GM18858 (cell line): ENCODE data around the gene MYO16.
A peak's percentile ranks its signal among the peaks of the same experiment; 100 is the strongest.

ENCODE experiments used
- ATAC-seq: cut with Tn5 transposase; IDR thresholded peaks from one replicate; pipeline ENCODE4 v1.9.1; 2021; ENCODE audit not compliant: unreplicated experiment

The MYO16 gene

DNA sequence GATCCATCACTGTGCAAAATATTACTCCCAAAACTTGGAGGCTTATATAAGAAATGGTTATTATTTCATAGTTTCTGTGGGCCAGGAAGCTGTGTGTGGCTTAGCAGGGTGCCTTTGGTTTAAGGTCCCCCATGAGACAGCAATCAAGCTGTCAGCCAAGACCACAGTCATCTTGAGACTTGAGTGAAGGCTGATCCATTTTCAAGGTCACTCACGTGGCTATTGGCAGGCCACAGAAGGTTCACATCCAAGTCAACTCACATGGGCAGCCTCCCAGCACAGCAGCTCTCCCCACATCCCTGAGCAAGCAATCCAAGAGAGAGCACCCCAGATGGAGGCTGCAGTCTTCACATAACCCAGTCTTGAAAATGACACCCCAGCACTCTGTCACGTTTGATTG lies 537.4 kb downstream of the MYO16 start:
- ATAC-seq = peak; percentile 22

DNA sequence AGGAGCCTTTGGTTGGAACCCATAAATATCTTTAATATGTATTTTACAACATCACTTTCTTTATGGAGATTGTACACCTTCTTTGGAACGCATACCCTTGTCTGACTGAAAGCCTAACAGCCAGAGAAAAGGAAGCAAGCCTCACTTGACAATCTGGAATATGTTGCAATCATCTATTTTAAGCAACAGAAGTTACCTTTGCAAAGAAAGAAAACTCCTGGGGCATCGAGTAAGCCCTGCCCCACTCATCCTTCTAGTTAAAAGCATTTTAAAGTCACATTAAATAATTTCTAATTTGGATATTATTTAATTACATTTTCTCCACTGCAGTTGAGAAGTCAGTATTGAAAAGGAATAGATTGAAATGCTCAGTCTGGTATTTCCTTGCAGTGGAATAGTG lies 542.7 kb downstream of the MYO16 start:
- no peak for ATAC-seq

DNA sequence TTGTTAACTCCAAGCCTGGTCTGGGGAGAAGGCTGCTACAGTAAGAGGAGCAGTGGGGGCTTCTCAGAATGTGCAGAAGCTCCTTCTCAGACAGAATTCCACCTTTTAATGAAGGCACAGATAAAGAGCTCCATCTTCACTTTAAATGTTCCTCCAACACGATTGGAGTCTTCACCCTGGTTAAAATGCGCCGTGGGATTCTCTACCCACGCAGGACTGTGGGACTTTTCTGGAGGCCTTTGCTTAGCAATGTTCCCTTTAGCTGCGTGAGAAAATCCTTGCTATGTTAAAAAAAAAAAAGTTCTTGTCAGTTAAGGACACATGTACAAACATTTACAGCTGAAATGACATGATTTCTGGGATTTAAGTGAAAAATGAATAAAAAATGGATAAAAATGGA lies 546.3 kb downstream of the MYO16 start:
- ATAC-seq = no peak

DNA sequence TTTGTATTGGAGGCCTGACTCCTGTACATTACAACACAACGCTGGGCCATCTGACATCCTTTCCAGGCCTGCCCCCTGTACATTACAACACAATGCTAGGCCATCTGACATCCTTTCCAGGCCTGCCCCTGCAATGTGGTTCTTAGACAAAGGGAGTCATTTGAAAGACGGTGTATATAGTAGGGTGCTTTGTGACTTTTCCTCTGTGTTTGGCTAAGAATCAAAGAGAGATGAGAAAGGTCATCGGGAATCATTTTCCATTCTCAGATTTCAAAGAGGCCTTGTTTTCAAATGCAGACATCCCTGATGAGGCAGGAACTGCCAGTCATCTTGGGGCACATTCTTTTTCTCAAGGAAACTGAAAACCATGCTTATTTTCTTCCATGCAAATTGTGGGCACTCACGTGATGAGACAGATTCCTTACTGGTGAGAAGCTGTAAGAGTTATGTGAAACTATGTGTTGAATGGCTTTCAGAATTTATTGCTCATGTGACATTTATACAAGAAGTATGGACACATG lies 551.6 kb downstream of the MYO16 start:
- ATAC-seq = no peak

DNA sequence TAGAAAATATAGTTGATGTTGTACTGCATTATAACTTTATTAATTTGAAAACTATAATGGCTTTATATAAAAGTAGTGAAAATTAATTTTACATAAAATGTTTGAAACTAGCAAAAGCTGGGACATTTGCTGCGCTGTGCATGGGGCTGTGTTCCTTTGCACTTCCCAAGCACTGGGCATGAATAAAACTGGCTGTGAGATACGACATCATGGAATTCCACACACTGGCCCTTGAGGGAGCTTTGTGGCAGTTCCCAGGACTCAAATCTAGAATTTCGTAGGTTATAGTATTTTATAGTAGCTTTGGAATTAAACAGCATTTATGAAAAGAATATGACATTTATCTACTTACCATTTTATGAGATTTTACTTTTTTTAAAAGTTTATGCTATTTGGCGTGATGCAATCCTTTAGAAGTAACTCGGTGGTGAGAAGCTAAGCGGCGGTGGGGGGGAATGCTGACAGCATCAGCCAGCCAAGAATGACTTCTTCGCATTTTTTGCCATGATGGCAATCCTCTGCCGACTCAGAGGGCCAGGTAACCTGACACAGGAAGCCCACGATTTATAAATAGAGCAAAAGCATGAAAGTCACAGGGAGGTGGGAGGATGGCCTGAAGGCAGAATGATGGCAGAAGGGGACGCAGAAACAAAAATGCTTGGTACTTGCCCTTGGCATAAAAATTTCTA lies 553.5 kb downstream of the MYO16 start:
- ATAC-seq = no peak

DNA sequence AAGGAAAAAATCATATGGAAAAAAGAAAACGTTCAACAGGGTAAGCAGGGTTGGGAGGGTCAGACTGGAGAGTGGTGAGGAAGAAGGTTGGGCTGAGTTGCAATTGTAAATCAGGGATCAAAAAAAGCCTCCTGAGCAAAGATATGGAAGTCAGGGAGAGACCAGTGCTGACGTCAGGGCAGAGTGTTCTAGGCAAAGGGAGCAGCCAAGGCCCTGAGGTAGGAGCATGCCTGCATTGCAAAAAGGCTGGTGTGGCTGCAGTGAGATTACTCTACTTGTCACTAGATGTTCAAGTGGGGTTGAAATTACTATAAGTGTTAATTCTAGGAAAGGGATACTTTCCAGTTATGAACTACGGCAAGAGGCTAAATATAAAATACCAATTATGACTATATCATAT lies 562.0 kb downstream of the MYO16 start:
- ATAC-seq = no peak

DNA sequence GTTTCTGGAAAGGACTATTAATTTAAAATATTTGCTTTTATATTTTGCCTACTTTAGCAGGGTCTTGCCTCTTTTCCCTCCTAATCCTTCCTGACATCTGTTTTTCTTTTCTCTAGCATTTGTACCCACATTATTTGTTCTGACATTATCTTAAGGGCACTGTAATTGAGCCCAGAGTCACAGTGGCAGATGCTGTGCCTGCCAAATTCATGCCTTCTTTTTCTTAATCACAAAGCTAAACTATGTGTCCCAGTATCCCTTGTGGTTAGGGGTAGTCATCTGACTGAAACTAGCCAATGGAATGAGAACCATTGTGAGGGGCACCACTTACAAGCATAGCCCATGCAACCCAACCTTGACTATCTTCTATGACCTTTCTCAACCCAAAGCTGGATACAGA lies 562.9 kb downstream of the MYO16 start:
- ATAC-seq = no peak

DNA sequence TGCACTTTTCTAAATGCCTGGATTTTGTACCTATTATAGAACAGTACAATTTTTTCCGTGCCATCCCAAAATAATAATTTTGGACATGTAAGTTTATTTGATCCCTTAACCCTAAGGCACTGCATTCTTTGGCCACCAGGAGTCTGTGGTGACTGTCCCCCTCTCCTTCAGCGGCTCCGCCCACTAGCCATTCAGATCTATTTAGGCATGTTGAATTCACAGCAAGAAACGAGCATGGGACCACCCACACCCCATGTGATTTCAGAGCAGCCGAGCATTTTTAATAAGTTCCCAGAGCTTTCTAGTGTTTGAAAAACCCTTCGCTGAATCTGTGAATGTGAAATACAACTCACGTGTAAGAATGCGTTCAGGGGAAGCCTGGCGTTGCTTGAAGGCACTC lies 567.5 kb downstream of the MYO16 start:
- ATAC-seq = no peak

DNA sequence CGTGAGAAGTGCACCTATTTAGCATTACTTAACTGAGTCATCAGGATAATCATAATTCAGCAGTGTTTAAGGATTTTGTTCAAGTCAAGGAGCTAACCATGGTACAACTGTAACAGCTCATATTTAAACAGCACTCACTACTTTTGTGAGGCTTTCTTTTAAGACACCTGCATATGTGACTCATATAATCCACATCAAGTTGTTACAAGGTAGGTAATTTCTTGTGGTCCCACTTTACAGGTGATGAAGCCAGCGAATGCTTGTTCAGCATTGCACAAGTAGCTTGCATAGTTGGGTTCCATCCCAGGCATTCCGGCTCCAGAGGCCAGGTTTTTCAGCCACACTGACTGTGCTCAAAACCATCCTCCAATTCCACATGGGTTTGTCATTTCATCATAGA lies 569.2 kb downstream of the MYO16 start:
- no peak for ATAC-seq

DNA sequence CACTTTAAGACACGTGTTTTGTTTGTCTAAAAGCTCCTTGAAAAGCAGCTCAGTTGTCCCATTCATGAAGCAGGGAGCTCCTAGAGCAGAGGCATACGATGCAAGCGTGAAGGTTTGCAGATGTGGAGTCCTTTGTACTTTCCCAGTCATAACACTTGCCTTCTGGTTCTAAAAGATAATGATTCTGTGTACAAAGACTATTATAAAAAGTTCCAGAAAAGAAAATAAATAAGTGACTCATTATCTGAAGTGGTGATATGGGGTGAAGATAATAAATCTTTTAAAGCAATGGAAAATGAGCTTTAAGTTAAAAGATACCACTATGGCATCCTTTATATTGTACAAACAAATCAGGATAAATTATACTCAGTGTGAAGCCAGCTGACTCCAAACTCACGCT lies 569.9 kb downstream of the MYO16 start:
- no peak for ATAC-seq

DNA sequence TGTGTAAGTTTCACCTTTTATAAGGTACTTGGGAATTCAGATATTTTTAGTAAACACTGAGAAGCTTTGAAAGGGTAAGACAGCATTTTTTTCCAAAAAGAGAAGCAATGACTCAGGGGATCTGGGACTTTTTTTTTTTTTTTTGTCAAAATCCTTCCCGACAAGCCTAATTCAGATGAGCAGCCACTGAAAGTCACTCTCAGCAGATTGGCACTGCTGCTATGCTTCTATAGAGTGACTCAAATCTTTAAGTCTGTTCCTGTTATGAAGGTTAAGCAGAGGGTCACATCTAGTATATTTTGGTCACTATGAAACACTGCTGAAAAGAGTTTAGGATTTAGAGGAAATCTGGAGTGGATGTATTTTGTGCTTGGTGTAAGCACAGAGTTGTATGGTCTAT lies 571.1 kb downstream of the MYO16 start:
- ATAC-seq = no peak

DNA sequence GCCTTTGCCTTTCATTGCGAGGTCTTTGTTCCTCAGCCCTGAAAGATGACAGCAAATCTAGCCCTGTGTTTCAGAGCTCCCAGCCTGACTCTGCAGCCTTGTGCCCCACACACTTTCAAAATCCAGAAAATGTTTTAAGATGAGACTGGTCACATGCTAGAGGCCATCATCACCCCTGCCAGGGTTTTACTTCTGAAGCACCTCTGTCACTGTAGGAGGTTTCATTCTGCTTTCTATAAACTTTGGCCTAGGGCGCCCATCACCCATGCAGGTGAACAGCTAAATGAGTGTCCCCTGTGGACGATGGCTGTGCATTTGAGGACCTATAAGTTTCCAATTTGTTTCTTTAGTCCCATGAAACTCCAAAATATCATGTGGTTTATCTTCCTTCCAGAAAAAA lies 574.2 kb downstream of the MYO16 start:
- ATAC-seq = no peak

DNA sequence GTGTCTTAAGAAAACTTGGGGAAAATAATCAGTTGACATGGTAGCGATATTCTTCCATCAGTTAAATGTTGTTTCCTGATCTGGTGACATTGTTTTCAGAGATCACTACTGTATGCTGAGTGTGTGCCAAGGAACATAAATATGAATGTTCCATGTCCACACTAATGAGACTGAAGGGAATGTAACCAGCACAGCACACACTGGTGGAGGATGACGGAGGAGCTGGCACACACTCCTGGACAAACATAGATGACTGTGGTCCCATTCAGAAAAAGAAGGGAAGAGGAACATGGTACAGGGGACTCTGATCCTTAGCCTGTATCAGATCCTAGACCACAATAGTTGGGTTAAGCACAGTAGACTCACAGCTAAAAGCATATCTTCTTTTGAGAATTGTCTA lies 574.8 kb downstream of the MYO16 start:
- ATAC-seq = no peak

DNA sequence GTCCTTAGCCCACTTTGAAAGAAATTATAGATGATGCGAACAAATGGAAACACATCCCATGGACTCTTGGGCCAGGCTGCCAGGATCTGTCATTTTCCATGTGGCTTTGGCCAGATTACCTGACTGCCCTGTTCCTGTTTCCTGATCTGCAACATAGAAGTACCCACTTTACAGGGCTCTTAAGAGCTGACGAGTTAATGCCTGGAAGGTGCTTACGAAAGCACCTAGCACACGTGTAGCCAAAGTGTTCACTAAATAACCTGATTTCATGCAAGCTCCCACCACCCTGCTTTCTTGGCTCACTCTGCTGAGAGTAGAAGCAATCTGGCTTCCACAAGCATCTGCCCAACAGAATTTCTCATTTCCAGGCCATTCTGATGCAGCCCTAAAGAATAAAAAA lies 575.2 kb downstream of the MYO16 start:
- ATAC-seq = no peak

DNA sequence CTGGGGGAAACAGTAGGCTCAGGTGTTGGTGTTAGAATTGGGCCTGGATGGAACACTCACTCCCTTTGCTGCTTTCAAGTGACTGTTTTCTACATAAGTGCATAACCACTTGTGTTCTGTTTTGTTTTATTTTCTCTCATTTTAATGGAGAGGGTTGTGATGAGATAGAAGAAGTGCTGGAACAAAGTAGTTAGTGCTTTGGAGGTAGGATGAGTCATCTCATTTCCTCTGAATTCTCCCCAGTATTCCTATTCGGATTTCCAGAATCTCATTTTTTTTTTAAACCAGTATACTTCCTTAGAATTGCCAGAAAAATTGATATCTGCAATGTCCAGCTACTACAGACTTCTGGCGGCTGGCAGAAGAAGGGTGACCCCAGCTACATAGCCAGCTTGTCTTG lies 575.9 kb downstream of the MYO16 start:
- ATAC-seq = no peak

DNA sequence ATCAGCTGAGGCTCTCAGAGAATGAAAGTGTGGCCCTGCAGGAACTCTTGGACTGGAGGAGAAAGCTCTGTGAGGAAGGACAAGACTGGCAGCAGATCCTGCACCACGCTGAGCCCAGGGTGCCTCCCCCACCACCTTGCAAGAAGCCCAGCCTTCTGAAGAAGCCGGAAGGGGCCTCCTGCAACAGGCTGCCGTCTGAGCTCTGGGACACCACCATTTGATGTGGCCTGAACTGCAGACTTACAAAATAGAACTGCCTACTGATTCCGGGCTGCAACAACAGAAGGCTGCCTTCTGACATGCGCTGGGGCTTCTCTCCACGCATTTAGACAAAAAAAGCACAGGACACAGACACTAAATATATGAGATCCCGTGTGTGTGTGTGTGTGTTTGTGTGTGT lies 577.2 kb downstream of the MYO16 start:
- no peak for ATAC-seq

DNA sequence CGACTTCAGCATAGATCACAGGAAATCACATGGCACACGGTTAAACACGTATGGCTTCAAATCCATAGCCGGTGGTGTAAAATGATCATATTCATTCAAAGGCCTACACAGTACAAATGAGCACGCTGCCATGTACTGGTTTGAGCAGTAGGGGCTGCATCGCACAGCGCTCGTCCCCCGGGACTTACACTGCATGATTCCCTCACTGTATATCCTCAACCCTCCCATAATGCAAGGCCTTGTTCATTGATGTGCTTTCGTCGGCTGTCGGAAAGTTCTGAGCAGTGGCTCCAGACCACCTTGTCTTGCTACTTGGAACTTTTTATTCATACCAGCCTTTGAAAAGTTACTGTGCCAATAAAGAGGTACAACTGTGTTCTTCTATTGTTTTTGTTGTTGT lies 578.2 kb downstream of the MYO16 start:
- no peak for ATAC-seq

DNA sequence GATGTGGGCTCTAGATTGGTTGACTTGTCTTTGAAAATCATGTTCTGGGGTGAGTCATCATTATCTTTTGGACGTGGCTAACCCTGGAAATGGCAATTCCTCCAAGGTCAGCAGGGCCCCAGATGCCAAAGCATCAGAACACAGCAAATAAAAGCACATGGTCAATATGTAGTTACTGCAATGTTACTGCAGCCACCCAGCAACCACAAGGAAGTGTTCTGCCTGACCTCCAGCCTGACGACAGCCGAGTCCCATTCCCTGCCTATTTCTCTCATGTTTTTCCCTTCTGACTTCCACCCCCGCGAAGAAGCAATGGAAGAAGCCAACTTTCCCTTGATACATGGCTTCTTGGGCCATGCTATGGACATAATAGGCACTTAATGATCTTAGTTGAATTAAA lies 579.1 kb downstream of the MYO16 start:
- no peak for ATAC-seq

DNA sequence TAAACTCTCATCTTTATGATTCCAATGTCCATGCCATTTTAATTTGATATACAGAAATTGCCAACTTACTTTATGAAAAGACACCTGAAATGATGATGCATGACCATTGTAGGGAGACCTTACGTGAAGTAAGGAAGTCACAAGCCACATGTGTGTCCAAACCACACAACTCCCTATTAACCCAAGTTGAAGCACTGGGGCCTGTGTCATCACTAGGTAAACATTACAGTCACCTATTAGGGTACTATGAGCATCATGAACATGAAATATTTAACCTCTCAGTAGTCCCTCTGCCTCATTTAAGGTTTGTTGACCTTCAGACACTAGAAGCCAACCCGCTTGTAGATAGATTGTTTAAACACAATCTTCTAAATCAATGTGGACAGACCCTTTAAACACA lies 580.1 kb downstream of the MYO16 start:
- no peak for ATAC-seq

DNA sequence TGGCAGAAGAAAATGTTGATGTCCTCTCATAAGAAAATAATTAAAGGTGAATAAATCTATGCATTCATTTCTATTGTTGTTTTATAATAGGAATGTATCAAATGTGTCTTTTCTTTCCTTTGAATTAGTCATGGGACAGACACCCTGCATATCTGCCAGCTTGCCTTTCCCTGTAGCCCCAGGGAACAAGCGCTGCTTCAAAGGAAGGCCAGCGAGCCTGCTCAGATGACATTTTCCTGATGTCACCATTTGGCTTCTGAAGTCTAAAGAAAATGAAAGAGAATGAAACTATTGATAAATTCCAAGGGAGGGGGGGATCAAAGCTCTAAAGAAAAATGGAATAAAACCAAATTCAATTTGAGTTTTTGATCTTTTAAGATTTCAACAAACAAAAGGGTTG lies 582.2 kb downstream of the MYO16 start:
- no peak for ATAC-seq

DNA sequence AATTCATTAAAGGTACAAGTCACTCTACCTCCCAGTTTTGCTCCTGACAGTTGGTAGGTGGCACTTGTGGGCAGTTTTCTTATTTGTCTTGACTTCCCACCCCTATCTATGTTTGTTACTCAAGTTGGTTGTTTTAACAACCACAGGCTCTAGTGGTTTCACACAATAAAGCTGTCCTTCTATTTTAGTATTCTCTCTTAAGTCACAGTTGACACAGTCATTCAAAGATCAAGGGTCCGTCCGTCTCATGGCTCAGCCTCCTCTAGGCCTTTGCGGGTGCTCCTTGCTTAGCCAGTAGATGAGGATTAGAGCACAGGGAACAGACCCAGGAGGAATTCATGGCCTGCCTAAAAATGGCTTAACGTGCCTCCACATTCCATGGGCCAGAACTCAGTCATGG lies 583.2 kb downstream of the MYO16 start:
- ATAC-seq = no peak

DNA sequence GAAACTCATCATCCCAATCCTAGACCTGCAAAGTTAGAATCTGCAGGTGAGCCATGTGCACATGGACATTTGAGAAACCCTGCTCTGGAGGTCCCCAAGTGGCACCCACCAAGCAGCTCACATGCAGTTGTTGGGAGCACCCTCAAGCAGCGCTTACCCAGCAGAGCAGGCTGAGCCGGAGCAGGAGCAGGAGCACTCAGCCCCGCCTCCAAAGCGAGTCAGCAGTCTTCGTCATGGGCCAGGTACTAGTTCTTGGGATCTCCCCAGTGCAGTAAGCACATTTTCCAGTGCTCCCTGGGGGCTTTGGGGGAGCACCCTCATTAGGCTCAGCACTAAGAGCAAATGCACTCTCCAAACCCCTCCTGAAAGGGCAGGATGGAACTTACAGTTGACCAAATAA lies 584.3 kb downstream of the MYO16 start:
- ATAC-seq = no peak

DNA sequence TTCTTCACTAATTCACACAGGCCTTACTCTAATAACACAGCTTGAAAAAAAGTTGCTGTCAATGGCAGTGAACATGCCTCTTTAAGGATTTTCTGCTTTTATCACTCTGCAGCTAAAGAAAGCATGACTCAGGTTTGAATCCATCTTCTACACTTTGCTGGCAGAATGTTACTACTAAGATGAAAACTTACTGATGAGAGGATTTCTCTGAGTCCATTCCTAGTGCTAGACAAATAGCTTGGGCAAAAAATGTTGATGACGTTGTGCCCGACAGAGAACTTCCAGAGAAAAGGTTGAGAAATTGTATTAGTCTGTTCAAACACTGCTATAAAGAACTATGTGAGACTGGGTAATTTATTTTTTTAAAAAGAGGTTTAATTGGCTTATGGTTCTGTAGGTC lies 585.0 kb downstream of the MYO16 start:
- ATAC-seq = no peak
